GM23248 (cell line): Measurements from ENCODE around the gene SLC36A3.

ENCODE experiments used
- EZH2 ChIP-seq: fragments of 200-600 bp; sonication (generic); IDR thresholded peaks from 2 replicates; pipeline ENCODE4 v1.6.1; 2018; ENCODE audit warnings: antibody characterized with exemption, mild to moderate bottlenecking; ENCODE audit not compliant: insufficient read depth, poor library complexity, severe bottlenecking
- EZH2phosphoT487 ChIP-seq: fragments of 200-600 bp; sonication (generic); IDR thresholded peaks from 2 replicates; pipeline ENCODE4 v1.6.1; 2018; ENCODE audit warnings: antibody characterized with exemption, moderate library complexity, mild to moderate bottlenecking, low read depth; ENCODE audit not compliant: insufficient read depth

GRCh38 chr5:151340004-151340403 is 36.4 kb upstream of the SLC36A3 start:
- TF ChIP-seq EZH2phosphoT487 (no peak), EZH2 (no peak)
